Bronchial epithelial cell (primary cell): ENCODE results near the gene PLCL1. TPM values are rescaled to one million over a fixed set of nuclear protein-coding genes. Genes with fewer than 3 reads are reported as not detected.

Experiments used
- DNase-seq: peaks from one replicate; pipeline ENCODE4 v3.0.0-alpha.2; 2010; ENCODE audit warnings: low read depth
- FAIRE-seq: peaks from 2 replicates; lab custom pipeline; 2011; peaks lifted over from hg19 to GRCh38; lab: Jason Lieb, UNC
- H3K27me3 ChIP-seq: 2 replicates; pipeline ENCODE4 v1.5.1; 2011; ENCODE audit warnings: low read length; ENCODE audit not compliant: control insufficient read depth, insufficient read depth
- H3K36me3 ChIP-seq: 2 replicates; pipeline ENCODE4 v1.5.1; 2011; ENCODE audit warnings: low read length; ENCODE audit not compliant: control insufficient read depth, insufficient read depth
- H3K4me3 ChIP-seq: 2 replicates; pipeline ENCODE4 v1.5.1; 2011; ENCODE audit warnings: mild to moderate bottlenecking, low read depth, low read length, control low read depth
- total RNA-seq: library from RNA; depleted of rRNA; stranded (reverse); fragments of >200 nt; gene quantifications from 2 replicates; pipeline ENCODE4 v1.2.1, GENCODE V29; 2014
- TF ChIP-seq, protein P1 (sequence below): IDR thresholded peaks from 2 replicates; pipeline ENCODE4 v1.5.1; 2011; ENCODE audit warnings: mild to moderate bottlenecking, moderate library complexity, low read length, control low read depth, inconsistent platforms; ENCODE audit not compliant: insufficient read depth, severe bottlenecking

PLCL1 gene
- total RNA-seq, 1 donor from 2014 or later, result not detected

DNA sequence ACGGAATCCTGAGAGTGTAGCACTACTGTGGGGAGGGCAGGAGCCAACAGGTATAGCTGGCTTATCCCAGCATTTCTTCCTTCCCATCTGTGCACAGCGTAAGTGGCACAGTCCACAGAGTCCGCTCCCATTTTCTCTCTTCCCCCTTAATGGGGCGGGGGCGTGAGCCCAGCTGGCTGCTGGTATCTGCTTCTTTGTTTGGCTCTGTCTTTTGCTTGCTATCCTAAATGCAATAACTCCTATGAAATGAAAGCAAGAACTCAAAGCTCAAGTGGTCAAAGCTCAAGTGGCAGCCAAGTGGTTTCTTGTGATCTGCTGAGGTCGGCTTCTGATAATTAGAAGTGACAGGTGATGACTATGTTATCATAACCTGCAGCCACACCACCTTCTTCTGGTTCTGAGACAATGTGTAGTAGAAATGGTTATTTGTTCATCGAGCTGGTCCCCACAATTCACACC is 192.7 kb downstream of the PLCL1 start:
- no peak for DNase-seq
- TF ChIP-seq, protein P1, sequence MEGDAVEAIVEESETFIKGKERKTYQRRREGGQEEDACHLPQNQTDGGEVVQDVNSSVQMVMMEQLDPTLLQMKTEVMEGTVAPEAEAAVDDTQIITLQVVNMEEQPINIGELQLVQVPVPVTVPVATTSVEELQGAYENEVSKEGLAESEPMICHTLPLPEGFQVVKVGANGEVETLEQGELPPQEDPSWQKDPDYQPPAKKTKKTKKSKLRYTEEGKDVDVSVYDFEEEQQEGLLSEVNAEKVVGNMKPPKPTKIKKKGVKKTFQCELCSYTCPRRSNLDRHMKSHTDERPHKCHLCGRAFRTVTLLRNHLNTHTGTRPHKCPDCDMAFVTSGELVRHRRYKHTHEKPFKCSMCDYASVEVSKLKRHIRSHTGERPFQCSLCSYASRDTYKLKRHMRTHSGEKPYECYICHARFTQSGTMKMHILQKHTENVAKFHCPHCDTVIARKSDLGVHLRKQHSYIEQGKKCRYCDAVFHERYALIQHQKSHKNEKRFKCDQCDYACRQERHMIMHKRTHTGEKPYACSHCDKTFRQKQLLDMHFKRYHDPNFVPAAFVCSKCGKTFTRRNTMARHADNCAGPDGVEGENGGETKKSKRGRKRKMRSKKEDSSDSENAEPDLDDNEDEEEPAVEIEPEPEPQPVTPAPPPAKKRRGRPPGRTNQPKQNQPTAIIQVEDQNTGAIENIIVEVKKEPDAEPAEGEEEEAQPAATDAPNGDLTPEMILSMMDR, result no peak
- no peaks in the 10 kb centered on the region for H3K36me3 ChIP-seq
- H3K27me3 ChIP-seq, result no peaks in the 10 kb centered on the region
- no peak overlapping the region for H3K4me3 ChIP-seq
- no peak for FAIRE-seq

DNA sequence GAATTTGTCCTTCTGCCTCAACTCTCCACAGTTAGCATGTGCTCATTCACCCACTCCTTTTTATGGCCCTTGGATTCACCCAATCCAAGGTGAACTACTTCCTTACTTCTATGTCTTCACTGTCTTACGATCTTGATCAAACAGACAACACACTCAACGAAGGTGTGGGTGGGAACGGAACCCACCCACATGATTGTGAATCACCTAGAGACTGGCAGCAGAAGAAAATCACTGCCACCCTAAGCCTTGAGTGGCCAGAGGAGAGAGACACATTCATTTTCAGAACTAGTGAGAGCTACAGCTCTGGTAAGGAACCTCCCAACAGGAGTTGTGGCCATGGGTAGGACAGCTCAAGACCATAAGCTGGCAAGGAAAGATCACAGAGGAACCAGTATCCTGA is 194.3 kb downstream of the PLCL1 start:
- TF ChIP-seq, protein P1, result no peak
- no peaks in the 10 kb centered on the region for H3K27me3 ChIP-seq
- no peaks in the 10 kb centered on the region for H3K36me3 ChIP-seq
- FAIRE-seq, result no peak
- no peak for DNase-seq
- no peak overlapping the region for H3K4me3 ChIP-seq

- no peak for FAIRE-seq
- Histone ChIP-seq H3K4me3 (no peak overlapping the region), H3K36me3 (no peaks in the 10 kb centered on the region), H3K27me3 (no peaks in the 10 kb centered on the region)
- TF ChIP-seq, protein P1, result no peak
- no peak for DNase-seq
Measured at GRCh38 chr2:198000417-198000816, 196.0 kb downstream of the PLCL1 start.

DNA sequence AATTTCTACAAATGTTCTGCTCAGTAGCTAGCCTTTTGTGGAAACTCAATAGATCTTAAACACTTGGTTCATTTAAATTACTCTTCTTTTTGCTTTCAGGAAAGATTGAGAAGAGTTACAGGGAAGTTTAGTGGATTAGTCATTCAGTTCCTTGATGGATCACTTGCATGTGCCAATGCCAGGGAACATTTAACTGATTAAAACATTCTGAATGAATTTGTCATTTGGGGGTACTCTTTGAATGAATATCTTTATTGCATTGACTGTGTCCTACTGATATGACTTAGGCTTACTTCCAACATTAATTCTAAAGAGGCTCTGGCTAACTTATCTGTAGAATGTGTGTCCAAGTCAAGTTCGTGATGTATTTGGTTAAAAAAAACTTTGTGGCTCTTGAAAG is 199.8 kb downstream of the PLCL1 start:
- no peak for FAIRE-seq
- H3K27me3 ChIP-seq, result no peaks in the 10 kb centered on the region
- TF ChIP-seq, protein P1, result no peak
- H3K36me3 ChIP-seq, result no peaks in the 10 kb centered on the region
- peak; percentile 8 for DNase-seq
- no peak overlapping the region for H3K4me3 ChIP-seq

DNA sequence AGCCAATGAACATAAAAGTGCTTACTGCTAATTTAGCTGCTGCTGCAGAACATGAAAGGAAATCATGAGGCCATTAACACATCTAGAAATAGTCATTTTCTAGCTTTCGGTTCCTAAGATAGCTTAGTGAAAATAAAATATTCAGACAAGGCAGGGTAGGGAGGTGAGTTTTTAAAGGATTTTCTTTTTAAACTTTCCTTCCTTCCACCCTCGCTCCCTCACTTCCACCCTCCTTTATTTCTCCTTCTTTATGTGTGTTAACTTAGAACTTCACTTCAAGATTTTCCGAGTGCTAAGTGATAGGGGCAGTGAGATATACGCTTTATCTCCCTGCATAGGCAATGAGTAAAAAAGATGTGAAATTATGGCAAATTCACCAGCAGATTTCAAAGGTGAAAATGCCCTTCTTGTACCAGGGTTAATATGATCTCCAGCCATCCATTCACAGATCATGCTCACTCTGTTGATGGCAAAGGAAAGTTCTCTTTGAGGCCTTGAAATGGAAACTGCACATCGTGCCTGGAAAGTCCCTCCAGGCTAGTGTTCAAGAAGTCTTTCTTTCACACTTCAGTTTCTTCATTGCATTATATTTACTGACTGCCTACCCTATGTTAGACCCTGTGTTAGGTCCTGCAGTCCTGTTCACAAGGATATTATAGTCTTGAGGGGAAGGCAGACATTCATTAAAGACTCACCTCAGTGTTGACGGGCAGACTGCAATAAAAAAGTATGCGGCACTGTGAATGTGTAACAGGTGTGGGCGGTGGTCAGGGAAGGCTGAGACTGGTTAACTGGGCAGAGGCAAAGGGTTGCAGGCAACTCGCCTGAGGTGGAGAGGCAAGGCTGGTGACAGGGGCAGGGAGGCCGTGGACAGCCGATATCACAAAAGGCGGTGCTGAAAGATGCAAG is 200.8 kb downstream of the PLCL1 start:
- TF ChIP-seq, protein P1, result no peak
- no peaks in the 10 kb centered on the region for H3K36me3 ChIP-seq
- DNase-seq (no peak), FAIRE-seq (no peak)
- H3K27me3 ChIP-seq, result no peaks in the 10 kb centered on the region
- H3K4me3 ChIP-seq, result no peak overlapping the region
